ENCODE measurements around the gene CISH. TPM values are rescaled to one million over a fixed set of nuclear protein-coding genes. Genes with fewer than 3 reads are reported as not detected.

Gene CISH
- total and polyA plus RNA-seq, 4 donors = 4.7 to 32.5 (median 24.3) TPM

DNA sequence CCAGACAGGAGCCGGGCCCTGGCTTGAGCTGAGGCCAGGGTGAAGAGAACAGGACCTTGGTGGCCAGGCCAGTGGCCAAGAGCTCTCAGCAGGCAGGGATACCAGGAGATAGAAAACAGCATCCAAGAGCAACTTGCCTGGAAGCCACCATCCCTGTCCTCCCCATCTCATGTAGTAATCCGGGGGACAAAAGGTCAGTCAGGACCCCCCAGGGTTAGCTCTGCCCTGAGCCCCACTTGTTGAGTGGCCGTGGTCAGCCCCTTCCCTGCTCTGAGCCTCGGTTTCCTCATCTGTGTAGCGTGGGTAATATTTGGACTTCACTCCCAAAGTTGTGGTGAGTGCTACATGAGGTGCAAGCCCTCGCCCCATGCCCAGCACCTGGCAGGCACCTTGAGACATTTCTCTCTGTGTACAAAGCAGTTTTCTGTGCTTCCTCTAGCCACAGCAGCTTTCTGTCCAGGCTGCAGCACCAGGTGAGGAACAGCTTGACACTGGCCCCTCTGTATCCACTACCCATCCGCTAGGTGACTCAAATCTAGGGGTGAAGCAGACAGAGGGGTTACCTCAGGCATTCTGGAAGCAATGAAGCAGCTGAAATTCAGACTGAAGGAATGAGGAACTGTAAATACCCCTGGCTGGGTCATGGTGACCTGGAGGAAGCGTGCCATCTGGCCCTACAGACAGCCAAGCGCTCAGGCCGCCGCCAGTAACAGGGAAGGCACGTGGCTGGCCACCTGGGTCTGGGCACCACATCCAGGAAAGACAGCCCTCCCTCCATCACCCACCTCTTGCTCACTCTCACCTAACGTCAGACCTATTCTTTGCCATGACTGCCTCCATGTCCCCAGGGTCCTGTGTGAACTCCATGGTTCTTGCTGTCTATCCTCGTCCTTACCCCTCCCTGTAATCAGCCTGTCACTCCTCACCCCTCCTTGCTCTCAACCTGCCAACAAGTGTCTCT, 6.7 kb downstream of the CISH start:
- no peaks in the 10 kb centered on the region for H3K9me3 ChIP-seq (ENCODE audit: control insufficient read depth in 4 of 4, low read length in 3 of 4)
- no peak overlapping the region for H3K4me3 ChIP-seq (ENCODE audit: low read depth in 1 of 3, low read length in 3 of 3)
- TF ChIP-seq SP1 (IDR thresholded peaks at IDR 0.05) = peak; percentile 47
- no peak for TF ChIP-seq FOXA2 (IDR thresholded peaks at IDR 0.05)
- peak; percentile 31 to 77 for TF ChIP-seq RXRA (IDR thresholded peaks at IDR 0.05)
- peak in 1 of 2 donors; percentile 40 for TF ChIP-seq EGR1 (IDR thresholded peaks at IDR 0.05; ENCODE audit: low read depth in 2 of 2)
- peak in 1 of 2 donors; percentile 43 for TF ChIP-seq HNF4A (conservative IDR thresholded peaks at IDR 0.05)
- TF ChIP-seq YY1 (IDR thresholded peaks at IDR 0.05) = no peak
- no peak for TF ChIP-seq HNF4G (IDR thresholded peaks at IDR 0.05)
- TF ChIP-seq JUND (IDR thresholded peaks at IDR 0.05) = peak in 1 of 2 donors; percentile 39
- TF ChIP-seq, protein P1, sequence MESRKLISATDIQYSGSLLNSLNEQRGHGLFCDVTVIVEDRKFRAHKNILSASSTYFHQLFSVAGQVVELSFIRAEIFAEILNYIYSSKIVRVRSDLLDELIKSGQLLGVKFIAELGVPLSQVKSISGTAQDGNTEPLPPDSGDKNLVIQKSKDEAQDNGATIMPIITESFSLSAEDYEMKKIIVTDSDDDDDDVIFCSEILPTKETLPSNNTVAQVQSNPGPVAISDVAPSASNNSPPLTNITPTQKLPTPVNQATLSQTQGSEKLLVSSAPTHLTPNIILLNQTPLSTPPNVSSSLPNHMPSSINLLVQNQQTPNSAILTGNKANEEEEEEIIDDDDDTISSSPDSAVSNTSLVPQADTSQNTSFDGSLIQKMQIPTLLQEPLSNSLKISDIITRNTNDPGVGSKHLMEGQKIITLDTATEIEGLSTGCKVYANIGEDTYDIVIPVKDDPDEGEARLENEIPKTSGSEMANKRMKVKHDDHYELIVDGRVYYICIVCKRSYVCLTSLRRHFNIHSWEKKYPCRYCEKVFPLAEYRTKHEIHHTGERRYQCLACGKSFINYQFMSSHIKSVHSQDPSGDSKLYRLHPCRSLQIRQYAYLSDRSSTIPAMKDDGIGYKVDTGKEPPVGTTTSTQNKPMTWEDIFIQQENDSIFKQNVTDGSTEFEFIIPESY (IDR thresholded peaks at IDR 0.05) = no peak
- no peak for TF ChIP-seq FOXA1 (IDR thresholded peaks at IDR 0.05)
- TF ChIP-seq, protein P2, sequence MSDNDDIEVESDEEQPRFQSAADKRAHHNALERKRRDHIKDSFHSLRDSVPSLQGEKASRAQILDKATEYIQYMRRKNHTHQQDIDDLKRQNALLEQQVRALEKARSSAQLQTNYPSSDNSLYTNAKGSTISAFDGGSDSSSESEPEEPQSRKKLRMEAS (IDR thresholded peaks at IDR 0.05) = peak; percentile 87
- TF ChIP-seq GABPA (IDR thresholded peaks at IDR 0.05 in 1 of 2, conservative IDR thresholded peaks at IDR 0.05 in 1 of 2) = no peak
- TF ChIP-seq TAF1 (conservative IDR thresholded peaks at IDR 0.05) = no peak
- H3K27me3 ChIP-seq (ENCODE audit: control insufficient read depth in 4 of 4, insufficient read depth in 4 of 4, low read length in 3 of 4) = no peaks in the 10 kb centered on the region
- no peak for DNase-seq (ENCODE audit: low spot score)
- peak overlapping the region; percentile 84 to 94 for H3K27ac ChIP-seq (ENCODE audit: low read depth in 1 of 2, low read length in 2 of 2)
- whole genome bisulfite sequencing = 53% methylated on average over 14 of the region's 14 CpGs
- H3K4me1 ChIP-seq (ENCODE audit: control insufficient read depth in 4 of 4, insufficient read depth in 4 of 4, low read length in 3 of 4) = peaks cover 25 to 99% (median 79%) of the 10 kb centered on the region in 4 donors
- H3K9ac ChIP-seq (ENCODE audit: low read depth in 1 of 2, low read length in 2 of 2) = peak overlapping the region in 1 of 2 donors; percentile 45
- peaks cover 9 to 24% (median 16%) of the 10 kb centered on the region in 4 donors for H3K36me3 ChIP-seq (ENCODE audit: control insufficient read depth in 4 of 4, insufficient read depth in 3 of 4, low read depth in 1 of 4, low read length in 3 of 4)

DNA sequence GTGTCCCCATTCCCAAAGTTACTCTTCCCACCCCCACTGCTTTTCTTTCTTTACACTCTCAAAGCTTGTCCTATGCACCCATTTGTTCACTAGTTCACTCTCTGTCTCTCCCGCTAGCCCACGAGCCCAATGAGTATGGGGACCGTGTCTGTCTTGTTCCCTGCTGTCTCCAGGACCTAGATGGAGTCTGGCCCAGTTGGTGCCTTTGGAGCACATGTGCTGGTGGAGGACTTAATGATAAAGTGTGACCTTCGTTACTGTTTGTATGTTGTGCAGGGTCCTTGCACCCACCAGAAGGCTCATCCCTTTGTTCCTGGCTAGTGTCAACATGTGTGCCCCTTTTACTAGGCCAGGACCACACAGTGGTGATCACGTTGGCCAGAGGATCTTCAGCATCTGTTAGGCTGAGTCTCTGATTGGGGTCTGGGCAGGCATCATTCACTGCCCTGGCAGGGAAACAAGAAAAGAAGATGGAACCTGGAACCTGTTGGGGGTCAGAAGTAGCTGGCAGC, 7.4 kb downstream of the CISH start:
- TF ChIP-seq FOXA2 (IDR thresholded peaks at IDR 0.05) (no peak), HNF4G (IDR thresholded peaks at IDR 0.05) (no peak), RXRA (IDR thresholded peaks at IDR 0.05) (no peak)
- TF ChIP-seq, protein P3, sequence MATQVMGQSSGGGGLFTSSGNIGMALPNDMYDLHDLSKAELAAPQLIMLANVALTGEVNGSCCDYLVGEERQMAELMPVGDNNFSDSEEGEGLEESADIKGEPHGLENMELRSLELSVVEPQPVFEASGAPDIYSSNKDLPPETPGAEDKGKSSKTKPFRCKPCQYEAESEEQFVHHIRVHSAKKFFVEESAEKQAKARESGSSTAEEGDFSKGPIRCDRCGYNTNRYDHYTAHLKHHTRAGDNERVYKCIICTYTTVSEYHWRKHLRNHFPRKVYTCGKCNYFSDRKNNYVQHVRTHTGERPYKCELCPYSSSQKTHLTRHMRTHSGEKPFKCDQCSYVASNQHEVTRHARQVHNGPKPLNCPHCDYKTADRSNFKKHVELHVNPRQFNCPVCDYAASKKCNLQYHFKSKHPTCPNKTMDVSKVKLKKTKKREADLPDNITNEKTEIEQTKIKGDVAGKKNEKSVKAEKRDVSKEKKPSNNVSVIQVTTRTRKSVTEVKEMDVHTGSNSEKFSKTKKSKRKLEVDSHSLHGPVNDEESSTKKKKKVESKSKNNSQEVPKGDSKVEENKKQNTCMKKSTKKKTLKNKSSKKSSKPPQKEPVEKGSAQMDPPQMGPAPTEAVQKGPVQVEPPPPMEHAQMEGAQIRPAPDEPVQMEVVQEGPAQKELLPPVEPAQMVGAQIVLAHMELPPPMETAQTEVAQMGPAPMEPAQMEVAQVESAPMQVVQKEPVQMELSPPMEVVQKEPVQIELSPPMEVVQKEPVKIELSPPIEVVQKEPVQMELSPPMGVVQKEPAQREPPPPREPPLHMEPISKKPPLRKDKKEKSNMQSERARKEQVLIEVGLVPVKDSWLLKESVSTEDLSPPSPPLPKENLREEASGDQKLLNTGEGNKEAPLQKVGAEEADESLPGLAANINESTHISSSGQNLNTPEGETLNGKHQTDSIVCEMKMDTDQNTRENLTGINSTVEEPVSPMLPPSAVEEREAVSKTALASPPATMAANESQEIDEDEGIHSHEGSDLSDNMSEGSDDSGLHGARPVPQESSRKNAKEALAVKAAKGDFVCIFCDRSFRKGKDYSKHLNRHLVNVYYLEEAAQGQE (IDR thresholded peaks at IDR 0.05) = no peak

More for the DNA sequence above, 7.4 kb downstream of the CISH start:
- Histone ChIP-seq H3K4me1 (ENCODE audit: control insufficient read depth in 4 of 4, insufficient read depth in 4 of 4, low read length in 3 of 4) (peaks cover 29 to 99% (median 82%) of the 10 kb centered on the region in 4 donors), H3K27ac (ENCODE audit: low read depth in 1 of 2, low read length in 2 of 2) (peak overlapping the region; percentile 94 to 98), H3K9ac (ENCODE audit: low read depth in 1 of 2, low read length in 2 of 2) (no peak overlapping the region), H3K27me3 (ENCODE audit: control insufficient read depth in 4 of 4, insufficient read depth in 4 of 4, low read length in 3 of 4) (no peaks in the 10 kb centered on the region), H3K36me3 (ENCODE audit: control insufficient read depth in 4 of 4, insufficient read depth in 3 of 4, low read depth in 1 of 4, low read length in 3 of 4) (peaks cover 9 to 24% (median 16%) of the 10 kb centered on the region in 4 donors), H3K4me3 (ENCODE audit: low read depth in 1 of 3, low read length in 3 of 3) (no peak overlapping the region), H3K9me3 (ENCODE audit: control insufficient read depth in 4 of 4, low read length in 3 of 4) (no peaks in the 10 kb centered on the region)
- 91% methylated on average over 5 of the region's 5 CpGs for WGBS
- no peak for DNase-seq (ENCODE audit: low spot score)

All from liver (tissue), 9 donors.